GM18526 (cell line): ENCODE measurements around the gene NRG3.

Experiments
- POLR2A ChIP-seq: IDR thresholded peaks from 3 replicates; pipeline ENCODE4 v1.6.1; 2011; ENCODE audit not compliant: insufficient read length; ENCODE audit errors: extremely low read depth

NRG3 gene

GRCh38 chr10:82089327-82089726 lies 214.3 kb downstream of the NRG3 start:
- TF ChIP-seq POLR2A: no peak

- TF ChIP-seq POLR2A: no peak
These were observed 216.4 kb downstream of the NRG3 start for GRCh38 chr10:82091413-82091812.

- no peak for TF ChIP-seq POLR2A
These were observed 217.1 kb downstream of the NRG3 start for GRCh38 chr10:82092111-82092510.

GRCh38 chr10:82124713-82125112 lies 249.7 kb downstream of the NRG3 start:
- no peak for TF ChIP-seq POLR2A

- no peak for TF ChIP-seq POLR2A
These were observed 253.5 kb downstream of the NRG3 start for GRCh38 chr10:82128527-82128926.

GRCh38 chr10:82136103-82136502 lies 261.1 kb downstream of the NRG3 start:
- TF ChIP-seq POLR2A: no peak

- TF ChIP-seq POLR2A: no peak
These were observed 269.2 kb downstream of the NRG3 start for GRCh38 chr10:82144153-82144552.

- TF ChIP-seq POLR2A: no peak
These were observed 273.8 kb downstream of the NRG3 start for GRCh38 chr10:82148764-82149163.

- TF ChIP-seq POLR2A: no peak
These were observed 274.7 kb downstream of the NRG3 start for GRCh38 chr10:82149674-82150073.

- TF ChIP-seq POLR2A: no peak
These were observed 275.3 kb downstream of the NRG3 start for GRCh38 chr10:82150123-82150900.

- TF ChIP-seq POLR2A: no peak
These were observed 285.3 kb downstream of the NRG3 start for GRCh38 chr10:82160307-82160706.

GRCh38 chr10:82161264-82161663 lies 286.3 kb downstream of the NRG3 start:
- TF ChIP-seq POLR2A: no peak

GRCh38 chr10:82162549-82163195 lies 287.7 kb downstream of the NRG3 start:
- TF ChIP-seq POLR2A: no peak

- TF ChIP-seq POLR2A: no peak
These were observed 296.9 kb downstream of the NRG3 start for GRCh38 chr10:82171899-82172298.

- no peak for TF ChIP-seq POLR2A
These were observed 301.6 kb downstream of the NRG3 start for GRCh38 chr10:82176587-82176986.

GRCh38 chr10:82190432-82191260 lies 315.7 kb downstream of the NRG3 start:
- TF ChIP-seq POLR2A: no peak
